Heart left ventricle (tissue), 16 donors: ENCODE results near the gene LAMA4. TPM values are rescaled to one million over a fixed set of nuclear protein-coding genes. Genes with fewer than 3 reads are reported as not detected.

Source experiments
- ATAC-seq, 4 donors: fragments of 200-7000 bp; cut with Tn5 transposase; one replicate each; pipeline ENCODE4 v1.9.1; 2020 to 2022; ENCODE audit warnings: moderate library complexity in 4 of 4, mild to moderate bottlenecking in 3 of 4, moderate number of reproducible peaks in 1 of 4
- DNase-seq, 5 donors: peaks; one replicate each; pipeline ENCODE4 v3.0.0-alpha.2; 2020
- H3K27ac ChIP-seq, 12 donors: fragments of 200-600 bp; sonication (generic) in 4 of 12; one replicate each; pipeline versions ENCODE4 v1.5.0 to v1.8.0; 2016 to 2022; ENCODE audit warnings: mild to moderate bottlenecking in 2 of 12
- H3K27me3 ChIP-seq, 9 donors: fragments of 200-600 bp; sonication (generic) in 2 of 9; one replicate each; pipeline versions ENCODE4 v1.5.1 to v1.8.0; 2016 to 2022; ENCODE audit warnings: mild to moderate bottlenecking in 3 of 9
- H3K36me3 ChIP-seq, 9 donors: fragments of 200-600 bp; sonication (generic) in 2 of 9; one replicate each; pipeline versions ENCODE4 v1.5.0 to v1.8.0; 2018 to 2022; ENCODE audit warnings: mild to moderate bottlenecking in 2 of 9
- H3K4me1 ChIP-seq, 12 donors: fragments of 200-600 bp; sonication (generic) in 4 of 12; one replicate each; pipeline versions ENCODE4 v1.5.0 to v1.8.0; 2016 to 2022; ENCODE audit warnings: mild to moderate bottlenecking in 3 of 12
- H3K4me3 ChIP-seq, 12 donors: fragments of 200-600 bp; sonication (generic) in 4 of 12; one replicate each; pipeline versions ENCODE4 v1.5.0 to v1.8.0; 2017 to 2022; ENCODE audit warnings: mild to moderate bottlenecking in 9 of 12, moderate library complexity in 4 of 12
- H3K9me3 ChIP-seq, 12 donors: fragments of 200-600 bp; sonication (generic) in 4 of 12; one replicate each; pipeline versions ENCODE4 v1.5.0 to v1.8.0; 2016 to 2022; ENCODE audit warnings: mild to moderate bottlenecking in 1 of 12
- POLR2A ChIP-seq, 2 donors: fragments of 450-650 bp; IDR thresholded peaks; one replicate each; pipeline ENCODE4 v1.6.1; 2017; ENCODE audit warnings: antibody characterized with exemption in 2 of 2, mild to moderate bottlenecking in 2 of 2, moderate library complexity in 2 of 2
- WGBS, 4 donors: extraction: QIAGEN DNeasy Blood & Tissue Kit in 2 of 4; methylation state at CpG; one replicate each; pipeline versions ENCODE4 v1.1.5 to v1.1.7; 2013 to 2018; 5-methylcytosine and 5-hydroxymethylcytosine counted together
- intact Hi-C, 10 donors: fragments of 100-400 bp; cut with DNase I; formaldehyde crosslinking; loops; one replicate each; pipeline versions ENCODE4 v1.11.1 to v1.14.2; 2022
- polyA plus RNA-seq, 2 donors: library from polyadenylated mRNA; stranded (reverse); fragments of 200-250 nt; gene quantifications; one replicate each; pipeline ENCODE4 v1.2.3, GENCODE V29; 2013
- total RNA-seq, 9 donors: library from RNA; depleted of rRNA in 2 of 9; stranded (reverse); fragments of >200 nt in 2 of 9; fragmentation: NEBNext Ultra II Directional in 3 of 9; extraction: Animal tissue kit (Norgen Biotek cat#: 25700) in 3 of 9; gene quantifications; one replicate each; pipeline versions ENCODE4 v1.1.0 to v1.2.4, GENCODE V29; 2016 to 2023
- TF ChIP-seq, protein P1 (sequence below), 12 donors: fragments of 200-600 bp; sonication (generic) in 4 of 12; IDR thresholded peaks; one replicate each; pipeline versions ENCODE4 v1.5.0 to v1.8.0; 2018 to 2022; ENCODE audit warnings: antibody characterized with exemption in 12 of 12, mild to moderate bottlenecking in 5 of 12
- donor health status: ischemic (EF 13 %, LVEDD 7.1; RV severe dilation, severe dysfunction).
- donor health status: healthy with polysubstance abuse.
- donor health status: DM: no; HTN: yes; CAD: no.
- donor health status: DM: no; HTN: no; CAD: no.
- donor health status: ischemic (EF 25% LVEDD 6.9; RV normal size, moderate dysfunction).
- donor health status: ischemic (EF 25% LVEDD 5.7; RV mildly dilated, moderate dysfunction).
- donor health status: healthy.
- donor health status: DM: yes; HTN: yes; CAD: no.
- donor health status: ischemic (EF 35%, LVEDD 5.7; RV mildly dilated, moderate dysfunction).
- donor health status: nonischemic (EF 11% LVEDD 7.7; RV severe dilation, severe dysfunction).
- donor health status: DM: yes; HTN: yes; CAD: no.
- donor health status: PGD.
- donor health status: ischemic (EF 29% LVEDD 5.4; RV normal size, mild dysfunction).
- donor health status: nonischemic (EF 23%, LVEDD 6.1; RV moderate dilation, normal function).

The LAMA4 gene
- total and polyA plus RNA-seq, 11 donors, result 23.8 to 132 (median 56.9) TPM

DNA sequence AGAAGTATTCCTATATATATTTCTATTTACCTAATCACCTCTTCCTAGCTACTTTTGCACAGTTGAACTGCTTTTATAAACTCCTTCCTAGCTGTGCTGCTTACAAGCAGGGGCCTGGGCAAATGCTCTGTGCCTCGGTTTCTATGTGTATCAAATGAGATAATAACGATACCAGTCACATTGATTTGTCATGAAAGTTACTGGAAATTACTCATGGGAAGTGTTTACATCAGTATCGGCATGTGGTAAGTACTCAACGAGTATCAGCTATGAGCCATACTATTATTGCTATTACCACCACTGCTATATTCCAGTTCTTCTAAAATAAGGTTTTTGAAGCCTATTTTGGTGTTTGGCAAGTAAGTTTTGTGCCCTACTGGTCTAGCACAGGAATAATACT lies 4.9 kb downstream of the LAMA4 start:
- Histone ChIP-seq H3K9me3 (no peaks in the 10 kb centered on the region), H3K36me3 (peaks cover 0 to 32% (median 4%) of the 10 kb centered on the region in 9 donors), H3K4me1 (peaks cover 9 to 76% (median 62%) of the 10 kb centered on the region in 12 donors), H3K27ac (peak overlapping the region in 8 of 12 donors; percentile 8 to 98 (median 92)), H3K4me3 (peak overlapping the region in 3 of 12 donors; percentile 10 to 97 (median 70)), H3K27me3 (peaks cover 0 to 7% (median 0%) of the 10 kb centered on the region in 9 donors)
- DNase-seq, result no peak
- ATAC-seq, result no peak
- intact Hi-C loops, result no loop called here
- TF ChIP-seq, protein P1, sequence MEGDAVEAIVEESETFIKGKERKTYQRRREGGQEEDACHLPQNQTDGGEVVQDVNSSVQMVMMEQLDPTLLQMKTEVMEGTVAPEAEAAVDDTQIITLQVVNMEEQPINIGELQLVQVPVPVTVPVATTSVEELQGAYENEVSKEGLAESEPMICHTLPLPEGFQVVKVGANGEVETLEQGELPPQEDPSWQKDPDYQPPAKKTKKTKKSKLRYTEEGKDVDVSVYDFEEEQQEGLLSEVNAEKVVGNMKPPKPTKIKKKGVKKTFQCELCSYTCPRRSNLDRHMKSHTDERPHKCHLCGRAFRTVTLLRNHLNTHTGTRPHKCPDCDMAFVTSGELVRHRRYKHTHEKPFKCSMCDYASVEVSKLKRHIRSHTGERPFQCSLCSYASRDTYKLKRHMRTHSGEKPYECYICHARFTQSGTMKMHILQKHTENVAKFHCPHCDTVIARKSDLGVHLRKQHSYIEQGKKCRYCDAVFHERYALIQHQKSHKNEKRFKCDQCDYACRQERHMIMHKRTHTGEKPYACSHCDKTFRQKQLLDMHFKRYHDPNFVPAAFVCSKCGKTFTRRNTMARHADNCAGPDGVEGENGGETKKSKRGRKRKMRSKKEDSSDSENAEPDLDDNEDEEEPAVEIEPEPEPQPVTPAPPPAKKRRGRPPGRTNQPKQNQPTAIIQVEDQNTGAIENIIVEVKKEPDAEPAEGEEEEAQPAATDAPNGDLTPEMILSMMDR (IDR thresholded peaks at IDR 0.05), result no peak
- TF ChIP-seq POLR2A (IDR thresholded peaks at IDR 0.05), result no peak
- WGBS, 4 donors, result 71 to 79% (median 77%) methylated on average over 4 of the region's 4 CpGs

DNA sequence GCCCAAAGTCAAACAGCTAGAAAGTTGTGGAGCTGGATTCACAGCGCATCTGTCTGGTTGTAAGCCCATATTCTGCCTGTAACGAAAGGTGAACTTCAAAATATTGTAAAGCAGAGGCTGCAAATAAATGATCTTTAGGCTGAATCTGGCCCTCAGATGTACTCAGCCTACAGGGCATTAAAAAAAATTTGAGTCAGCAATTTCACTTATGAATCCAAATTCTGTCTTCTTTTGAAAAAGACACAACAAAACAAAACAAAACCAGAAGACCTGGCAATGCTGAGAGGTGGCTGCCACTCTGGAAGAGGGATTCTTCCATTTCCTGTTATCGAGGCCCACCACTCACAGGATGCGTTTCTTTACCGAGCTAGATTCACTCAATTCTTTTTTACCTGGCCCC lies 7.1 kb downstream of the LAMA4 start:
- TF ChIP-seq, protein P1 (IDR thresholded peaks at IDR 0.05), result no peak
- no peak for TF ChIP-seq POLR2A (IDR thresholded peaks at IDR 0.05)
- DNase-seq (no peak), ATAC-seq (no peak)
- peak overlapping the region in 1 of 12 donors; percentile 5 for H3K4me3 ChIP-seq
- H3K36me3 ChIP-seq, result peaks cover 0 to 38% (median 4%) of the 10 kb centered on the region in 9 donors
- 67 to 72% (median 69%) methylated on average over 5 of the region's 5 CpGs for WGBS, 4 donors
- no peaks in the 10 kb centered on the region for H3K9me3 ChIP-seq
- intact Hi-C loops, result no loop called here
- no peaks in the 10 kb centered on the region for H3K27me3 ChIP-seq
- H3K4me1 ChIP-seq, result peaks cover 9 to 95% (median 74%) of the 10 kb centered on the region in 12 donors
- H3K27ac ChIP-seq, result peak overlapping the region in 9 of 12 donors; percentile 32 to 91 (median 71)

DNA sequence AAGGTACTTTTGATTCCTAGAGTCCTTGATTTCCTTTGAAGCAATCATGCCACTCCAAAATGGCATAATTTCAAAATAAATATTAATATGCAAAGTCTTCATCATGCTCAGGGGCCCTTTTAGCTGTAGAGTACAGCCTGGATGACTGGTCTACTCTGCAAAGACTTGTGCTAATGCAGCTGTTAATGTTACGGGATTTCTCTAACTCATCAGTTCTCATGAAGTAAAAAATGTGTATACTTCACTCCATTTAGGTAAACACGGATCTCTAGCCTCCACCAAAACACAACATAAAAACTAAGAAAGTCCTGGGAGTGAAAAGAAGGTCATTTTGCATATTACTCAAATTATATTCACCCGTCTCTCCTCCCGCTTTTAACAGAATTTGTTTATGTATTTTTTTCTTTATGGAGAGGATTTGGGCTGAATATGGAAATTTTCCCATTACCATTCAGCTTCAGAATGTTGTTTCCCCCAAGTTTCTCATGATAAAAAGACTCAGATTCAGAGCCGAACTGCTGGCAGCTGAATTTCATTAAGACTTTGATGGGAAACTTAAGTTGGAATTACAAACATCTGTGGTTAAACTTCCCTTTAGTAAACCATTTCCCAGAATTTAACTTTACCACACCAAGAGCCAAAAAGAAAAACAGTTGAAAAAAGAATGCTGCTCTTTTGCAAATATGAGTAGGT lies 8.7 kb downstream of the LAMA4 start:
- Histone ChIP-seq H3K4me1 (peaks cover 5 to 98% (median 72%) of the 10 kb centered on the region in 12 donors), H3K9me3 (no peaks in the 10 kb centered on the region), H3K27me3 (no peaks in the 10 kb centered on the region), H3K4me3 (peak overlapping the region in 1 of 12 donors; percentile 7), H3K36me3 (peaks cover 0 to 38% (median 4%) of the 10 kb centered on the region in 9 donors), H3K27ac (peak overlapping the region in 11 of 12 donors; percentile 25 to 91 (median 66))
- TF ChIP-seq, protein P1 (IDR thresholded peaks at IDR 0.05), result no peak
- no peak for TF ChIP-seq POLR2A (IDR thresholded peaks at IDR 0.05)
- 69 to 74% (median 70%) methylated on average over 5 of the region's 5 CpGs for WGBS, 4 donors
- intact Hi-C loops, result no loop called here
- ATAC-seq (peak in 2 of 4 donors; percentile 33 to 38), DNase-seq (no peak)
